GM21529 (cell line): Measurements from ENCODE around the gene GAP43.
A peak's percentile ranks its signal among the peaks of the same experiment; 100 is the strongest.

Experiments
- ATAC-seq: cut with Tn5 transposase; IDR thresholded peaks from one replicate; pipeline ENCODE4 v1.9.1; 2021; ENCODE audit not compliant: unreplicated experiment

GAP43 gene

DNA sequence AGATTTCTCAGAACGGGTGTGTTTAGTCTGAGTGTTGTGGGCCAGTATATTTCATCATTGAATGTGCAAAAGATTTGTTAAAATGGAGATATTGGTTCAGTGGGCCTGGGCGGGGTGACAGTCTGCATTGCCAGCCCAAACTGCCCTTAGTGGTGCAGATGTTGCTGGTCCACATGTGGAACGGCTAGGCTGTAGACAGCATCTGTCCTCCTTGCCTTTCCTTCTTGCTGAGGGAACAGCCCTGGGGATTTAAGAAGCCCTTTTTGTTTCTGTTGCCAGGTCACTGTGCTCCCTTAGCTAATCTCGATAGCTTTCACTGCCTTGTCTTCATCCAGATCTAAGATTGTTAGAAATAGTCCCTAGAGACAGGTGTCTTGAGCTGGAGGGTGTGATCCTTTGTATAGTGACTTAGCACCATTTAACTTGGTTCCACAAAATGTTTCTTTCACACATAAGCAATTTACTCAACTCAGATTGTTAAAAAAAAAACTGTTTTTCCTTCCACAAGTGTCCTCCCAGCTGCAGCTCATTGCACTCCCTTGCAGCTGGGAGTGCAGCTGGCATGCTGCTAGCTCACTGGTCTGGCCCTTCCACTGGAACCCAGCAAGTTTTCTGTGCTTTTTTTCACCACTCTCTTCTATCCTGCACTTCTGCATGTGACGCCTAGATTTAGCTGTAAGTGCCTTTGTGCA, 37.5 kb downstream of the GAP43 start:
- no peak for ATAC-seq

GRCh38 chr3:115662356-115662755, 39.0 kb downstream of the GAP43 start:
- ATAC-seq, result no peak

- ATAC-seq, result no peak
Measured at GRCh38 chr3:115663414-115663813, 40.1 kb downstream of the GAP43 start.

DNA sequence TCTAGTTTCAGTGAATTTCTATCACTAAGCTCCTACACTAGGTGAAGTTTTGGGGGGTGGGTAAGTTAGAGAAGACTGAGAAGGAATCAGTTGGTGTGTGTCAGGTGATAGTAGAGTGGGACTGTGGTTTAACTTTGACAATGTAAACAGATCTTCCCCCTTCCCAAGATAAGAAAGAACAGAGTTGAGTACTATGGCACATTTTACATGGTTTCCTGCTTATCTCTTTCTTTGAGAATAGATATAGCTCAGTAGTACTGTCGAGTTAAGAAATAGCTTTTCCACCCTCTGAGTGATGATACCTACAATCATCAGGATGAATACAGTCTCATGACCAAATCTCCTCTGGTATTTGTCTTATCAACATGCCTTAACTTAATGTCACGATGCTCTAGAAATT, 42.8 kb downstream of the GAP43 start:
- ATAC-seq, result no peak

GRCh38 chr3:115666920-115667737, 43.8 kb downstream of the GAP43 start:
- no peak for ATAC-seq

DNA sequence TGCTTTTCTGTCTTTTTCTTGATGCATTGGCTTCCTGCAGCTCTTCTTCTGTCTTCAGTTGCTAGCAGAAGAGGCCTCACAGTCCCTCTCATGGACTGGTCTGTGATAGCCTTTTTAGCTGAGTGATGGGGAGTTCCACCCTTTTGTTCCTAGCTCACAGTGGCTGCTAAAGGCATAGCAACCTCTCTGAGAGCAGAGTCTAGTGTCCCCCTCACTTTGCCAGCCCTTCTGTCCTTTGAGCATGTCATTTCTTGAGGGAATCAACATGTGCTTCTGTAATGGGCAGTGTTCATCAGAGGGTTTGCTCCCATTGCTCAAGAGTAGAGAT, 44.4 kb downstream of the GAP43 start:
- ATAC-seq, result no peak

GRCh38 chr3:115670911-115671310, 47.6 kb downstream of the GAP43 start:
- ATAC-seq, result no peak

DNA sequence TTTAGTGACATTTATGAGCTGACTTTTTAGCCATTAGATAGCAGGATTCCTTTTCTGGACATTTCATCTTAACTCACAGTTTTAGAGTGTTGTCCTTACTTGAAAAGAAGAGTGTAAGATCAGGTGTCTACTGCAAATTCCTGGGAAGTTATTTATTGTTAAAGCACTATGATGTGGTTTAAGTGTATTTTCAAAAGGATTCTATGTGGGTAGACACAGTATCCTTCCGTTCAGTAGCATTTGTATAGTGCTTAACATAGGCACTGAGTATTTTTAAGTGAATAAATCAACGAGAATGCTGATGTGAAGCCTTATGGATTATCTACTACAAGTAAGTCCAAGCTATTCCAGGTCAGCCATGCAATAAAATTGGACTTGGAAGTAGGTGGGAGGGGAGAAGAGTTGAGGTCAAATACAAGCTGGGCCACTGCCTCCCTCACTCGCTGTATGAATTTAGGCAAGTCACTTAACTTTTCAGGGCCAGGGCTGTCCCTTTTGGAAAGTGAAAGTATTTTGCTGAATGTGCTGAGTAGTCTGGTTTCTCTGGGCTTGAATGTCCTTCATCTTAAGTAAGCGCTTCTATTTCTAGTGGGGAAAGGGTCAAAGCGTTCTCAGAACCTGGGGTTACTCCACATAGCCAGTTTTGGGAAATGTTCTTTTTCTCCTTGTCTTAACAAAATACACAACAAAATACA, 48.6 kb downstream of the GAP43 start:
- no peak for ATAC-seq

GRCh38 chr3:115673881-115674280, 50.6 kb downstream of the GAP43 start:
- no peak for ATAC-seq

- no peak for ATAC-seq
Measured at GRCh38 chr3:115676336-115676735, 53.0 kb downstream of the GAP43 start.

- no peak for ATAC-seq
Measured at GRCh38 chr3:115680803-115681345, 57.6 kb downstream of the GAP43 start.

GRCh38 chr3:115681736-115682135, 58.4 kb downstream of the GAP43 start:
- ATAC-seq, result no peak

DNA sequence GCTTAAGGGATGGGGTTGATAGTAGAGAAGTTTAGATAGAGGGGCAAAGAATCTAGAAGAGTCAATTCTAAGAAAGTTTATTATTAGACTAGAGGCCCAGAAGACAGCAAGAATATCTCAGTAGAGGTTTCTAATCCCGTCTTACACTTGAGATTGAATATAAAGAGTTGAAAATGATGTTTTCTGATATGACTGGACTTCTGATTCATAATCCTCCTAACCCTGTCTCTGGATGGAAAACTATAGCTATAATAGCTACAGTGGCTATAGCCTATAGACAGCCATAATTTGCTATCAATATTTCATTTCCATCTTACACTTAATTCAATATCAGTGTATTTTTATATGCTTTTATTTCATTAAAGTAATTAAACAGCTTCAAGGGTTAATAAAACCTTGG, 60.0 kb downstream of the GAP43 start:
- no peak for ATAC-seq

DNA sequence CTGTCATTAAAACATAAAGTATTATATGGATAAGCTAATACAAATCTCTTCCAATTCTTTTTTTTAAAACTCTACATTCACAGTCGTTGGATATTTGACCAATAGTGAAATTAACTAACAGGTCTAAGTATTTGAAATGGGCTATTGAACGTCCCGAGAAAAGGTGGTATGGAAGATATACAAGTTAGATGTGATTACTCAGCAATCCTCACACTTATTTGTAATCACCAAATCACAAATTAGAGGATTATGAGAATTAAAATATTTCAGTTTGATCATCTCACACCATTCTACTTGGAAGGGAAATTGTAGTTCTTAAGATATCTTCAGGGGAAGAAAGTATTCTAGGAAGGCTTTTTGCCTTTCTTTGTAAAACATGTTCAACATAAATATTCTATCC, 60.5 kb downstream of the GAP43 start:
- ATAC-seq, result no peak

- peak; percentile 74 for ATAC-seq
Measured at GRCh38 chr3:115685097-115685496, 61.8 kb downstream of the GAP43 start.

GRCh38 chr3:115687721-115688120, 64.4 kb downstream of the GAP43 start:
- ATAC-seq, result no peak

GRCh38 chr3:115688418-115688817, 65.1 kb downstream of the GAP43 start:
- ATAC-seq, result no peak

- no peak for ATAC-seq
Measured at GRCh38 chr3:115689928-115690327, 66.6 kb downstream of the GAP43 start.

DNA sequence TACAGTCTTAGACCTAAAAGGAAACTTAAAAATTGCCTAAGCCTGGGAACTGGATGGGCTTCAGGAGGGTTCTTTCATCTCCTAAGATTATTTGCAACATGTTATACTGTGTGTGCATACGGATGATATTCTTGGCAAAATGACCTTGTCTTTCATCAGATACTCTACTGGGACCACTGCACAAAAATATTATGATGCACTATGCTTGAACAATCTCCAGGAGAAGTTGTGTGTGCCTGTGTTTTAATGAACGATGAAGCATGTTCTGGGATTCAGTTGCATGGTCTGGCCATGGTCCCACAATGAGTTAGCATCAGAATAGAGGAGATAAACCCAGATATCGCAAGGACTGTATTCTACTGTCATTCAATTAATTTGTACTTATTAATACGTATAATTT, 68.7 kb downstream of the GAP43 start:
- no peak for ATAC-seq

GRCh38 chr3:115692887-115693524, 69.7 kb downstream of the GAP43 start:
- ATAC-seq, result peak; percentile 98

DNA sequence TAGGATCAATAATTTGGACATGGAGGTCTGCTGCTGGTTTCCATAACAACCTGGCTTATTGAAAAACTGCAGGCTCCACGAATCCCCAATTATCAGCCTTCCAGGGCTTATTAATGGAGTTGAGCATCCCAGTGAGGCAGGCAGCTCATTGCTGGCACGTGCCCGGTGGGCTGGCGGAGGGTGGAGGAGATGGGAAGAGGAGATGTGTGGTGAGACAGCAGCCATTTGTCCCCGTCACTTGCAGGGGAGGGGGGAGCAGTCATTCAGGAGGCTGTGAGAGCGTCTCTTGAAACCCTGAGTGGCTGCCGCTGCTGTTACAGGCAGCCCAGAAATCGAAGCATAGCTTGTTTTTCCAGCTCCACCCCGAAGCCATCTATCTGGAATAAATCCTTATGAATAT, 70.6 kb downstream of the GAP43 start:
- no peak for ATAC-seq
